DND-41 (cell line): ENCODE results near the gene HMCN2.

Experiments
- ATAC-seq: fragments of 200-7000 bp; cut with Tn5 transposase; 3 replicates; pipeline ENCODE4 v1.9.1; 2021; ENCODE audit warnings: low read depth; ENCODE audit not compliant: insufficient read depth
- DNase-seq: peaks from one replicate; pipeline ENCODE4 v3.0.0-alpha.2; 2020
- H2AFZ ChIP-seq: 2 replicates; pipeline ENCODE4 v1.6.0; 2012; ENCODE audit warnings: low read depth, low read length
- H3K27ac ChIP-seq: 2 replicates; pipeline ENCODE4 v1.5.1; 2012; ENCODE audit warnings: low read length, inconsistent platforms
- H3K27me3 ChIP-seq: fragments of 200-600 bp; sonication (generic); 2 replicates; pipeline ENCODE4 v1.6.0; 2012; ENCODE audit warnings: low read length, mild to moderate bottlenecking, inconsistent platforms; ENCODE audit not compliant: insufficient read depth, poor library complexity
- H3K36me3 ChIP-seq: 2 replicates; pipeline ENCODE4 v1.5.1; 2012; ENCODE audit warnings: low read length, inconsistent platforms; ENCODE audit not compliant: insufficient read depth
- H3K4me1 ChIP-seq: 2 replicates; pipeline ENCODE4 v1.5.1; 2012; ENCODE audit warnings: mild to moderate bottlenecking, low read length; ENCODE audit not compliant: insufficient read depth
- H3K4me2 ChIP-seq: 2 replicates; pipeline ENCODE4 v1.6.0; 2012; ENCODE audit warnings: mild to moderate bottlenecking, moderate library complexity, low read length, inconsistent platforms; ENCODE audit not compliant: insufficient read depth
- H3K4me3 ChIP-seq, 2 experiments: fragments of 200-600 bp in 1 of 2; shearing (Covaris generic) in 1 of 2; 2 replicates each; pipeline ENCODE4 v1.5.1; 2012 to 2016; ENCODE audit warnings: inconsistent platforms in 2 of 2, low read length in 2 of 2, mild to moderate bottlenecking in 2 of 2, low read depth in 1 of 2, moderate library complexity in 1 of 2
- H3K79me2 ChIP-seq: 2 replicates; pipeline ENCODE4 v1.6.0; 2012; ENCODE audit warnings: low read length, inconsistent platforms; ENCODE audit not compliant: insufficient read depth
- H3K9ac ChIP-seq: 2 replicates; pipeline ENCODE4 v1.6.0; 2012; ENCODE audit warnings: low read depth, mild to moderate bottlenecking, inconsistent platforms, low read length, moderate library complexity
- H3K9me3 ChIP-seq: 2 replicates; pipeline ENCODE4 v1.5.1; 2012; ENCODE audit warnings: low read length, moderate library complexity, mild to moderate bottlenecking, inconsistent platforms; ENCODE audit not compliant: insufficient read depth, severe bottlenecking
- H4K20me1 ChIP-seq: 2 replicates; pipeline ENCODE4 v1.6.0; 2012; ENCODE audit warnings: low read length; ENCODE audit not compliant: insufficient read depth
- CTCF ChIP-seq: IDR thresholded peaks from 2 replicates; pipeline ENCODE4 v1.5.1; 2012; ENCODE audit warnings: borderline replicate concordance, low read length, moderate library complexity, mild to moderate bottlenecking; ENCODE audit not compliant: poor library complexity, severe bottlenecking; ENCODE audit errors: extremely low read depth
- EZH2 ChIP-seq: IDR thresholded peaks from 3 replicates; pipeline ENCODE4 v1.6.1; 2012; ENCODE audit warnings: borderline replicate concordance, low read depth, mild to moderate bottlenecking, moderate library complexity, low read length, inconsistent platforms; ENCODE audit not compliant: severe bottlenecking

Gene HMCN2

DNA sequence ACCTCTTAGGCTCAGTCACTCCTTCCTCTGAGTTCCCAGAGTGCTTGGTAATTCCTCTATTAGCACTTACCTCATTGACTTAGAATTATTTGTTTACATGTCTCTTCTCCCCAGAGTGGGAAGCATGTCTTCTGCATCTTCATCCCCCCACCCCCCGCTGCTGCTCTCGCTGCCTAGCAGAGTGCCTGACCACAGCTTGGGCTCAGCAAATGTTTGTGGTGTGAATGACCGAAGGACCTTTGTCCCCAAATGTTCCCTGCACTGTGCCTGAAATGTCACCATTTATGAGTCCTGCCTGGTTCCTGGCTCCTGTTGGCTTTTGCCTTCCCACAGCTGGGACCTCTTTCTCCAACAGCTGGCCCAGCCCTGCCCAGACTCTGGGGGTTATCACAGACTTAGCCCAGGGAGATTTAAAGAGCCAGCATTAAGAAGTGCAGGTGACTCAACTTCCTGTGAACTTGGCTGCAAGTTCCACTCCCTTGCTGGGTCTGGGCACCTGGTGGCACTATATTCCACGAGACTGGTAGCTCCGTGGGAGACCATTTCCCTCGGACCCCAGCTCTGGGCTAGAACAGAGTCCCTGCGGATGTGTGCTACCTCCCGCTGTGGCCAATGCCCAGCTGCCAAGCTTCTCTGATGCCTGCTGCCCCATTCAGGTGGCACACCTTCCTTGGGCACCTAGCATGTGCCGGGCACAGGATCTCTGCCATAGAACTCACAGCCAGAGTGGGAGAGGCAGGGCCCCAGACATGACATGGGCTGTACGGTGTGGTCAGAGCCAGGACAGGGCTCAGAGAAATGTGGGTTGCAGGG is 1.8 kb upstream of the HMCN2 start:
- no peaks in the 10 kb centered on the region for H3K27me3 ChIP-seq
- H3K4me2 ChIP-seq: no peak overlapping the region
- H3K27ac ChIP-seq: no peak overlapping the region
- no peak overlapping the region for H3K9ac ChIP-seq
- no peak overlapping the region for H3K4me3 ChIP-seq
- ATAC-seq: no peak
- H3K9me3 ChIP-seq: no peaks in the 10 kb centered on the region
- no peaks in the 10 kb centered on the region for H3K4me1 ChIP-seq
- no peak overlapping the region for H2AFZ ChIP-seq
- H4K20me1 ChIP-seq: no peaks in the 10 kb centered on the region
- no peak for TF ChIP-seq EZH2
- TF ChIP-seq CTCF: no peak
- no peaks in the 10 kb centered on the region for H3K36me3 ChIP-seq
- no peaks in the 10 kb centered on the region for H3K79me2 ChIP-seq
- DNase-seq: no peak

DNA sequence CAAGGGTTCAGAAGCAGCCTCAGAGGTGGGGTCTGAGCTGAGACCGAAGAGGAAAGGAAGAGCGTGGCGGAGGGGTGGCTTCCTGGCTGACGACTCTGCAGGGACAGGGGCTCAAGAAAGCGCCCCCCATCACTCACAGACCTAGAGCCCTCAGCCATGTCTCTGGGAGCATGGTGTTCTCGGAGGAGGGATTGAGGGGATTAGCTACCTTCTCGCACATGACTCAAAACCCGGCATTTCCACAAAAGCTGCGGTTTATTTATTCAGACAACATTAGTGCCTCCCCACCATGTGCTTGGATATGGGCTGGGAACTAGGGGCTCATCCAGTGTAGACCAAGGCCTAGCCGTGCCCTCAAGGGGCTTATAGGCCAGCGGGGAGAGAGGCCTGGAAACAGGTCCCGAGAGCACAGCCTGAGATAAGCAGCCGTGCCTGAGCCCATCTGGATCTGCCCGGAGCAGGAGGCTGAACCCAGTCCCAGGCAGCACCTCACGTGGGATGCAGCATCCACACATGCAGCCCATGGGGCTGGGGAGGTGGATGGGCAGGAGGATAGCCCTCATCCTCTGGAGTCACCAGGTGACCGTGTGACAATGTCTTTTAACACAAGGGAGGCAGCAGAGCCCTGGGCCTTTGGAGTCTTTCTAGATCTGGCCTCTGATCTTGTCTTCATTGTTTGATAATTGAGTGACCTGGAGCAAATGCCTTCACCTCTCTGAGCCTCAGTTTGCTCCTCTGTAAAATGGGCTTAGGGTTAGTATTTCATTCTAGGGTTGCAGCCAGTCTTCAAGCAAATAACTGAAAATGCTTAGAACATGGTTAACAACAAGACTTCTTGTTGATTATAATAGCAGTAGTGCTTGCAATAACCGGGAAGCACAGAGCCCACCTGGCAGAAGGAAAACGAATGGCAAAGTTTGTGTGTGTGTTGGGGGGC is 878 bp upstream of the HMCN2 start:
- H2AFZ ChIP-seq: no peak overlapping the region
- H3K36me3 ChIP-seq: no peaks in the 10 kb centered on the region
- H3K9me3 ChIP-seq: no peaks in the 10 kb centered on the region

DNA sequence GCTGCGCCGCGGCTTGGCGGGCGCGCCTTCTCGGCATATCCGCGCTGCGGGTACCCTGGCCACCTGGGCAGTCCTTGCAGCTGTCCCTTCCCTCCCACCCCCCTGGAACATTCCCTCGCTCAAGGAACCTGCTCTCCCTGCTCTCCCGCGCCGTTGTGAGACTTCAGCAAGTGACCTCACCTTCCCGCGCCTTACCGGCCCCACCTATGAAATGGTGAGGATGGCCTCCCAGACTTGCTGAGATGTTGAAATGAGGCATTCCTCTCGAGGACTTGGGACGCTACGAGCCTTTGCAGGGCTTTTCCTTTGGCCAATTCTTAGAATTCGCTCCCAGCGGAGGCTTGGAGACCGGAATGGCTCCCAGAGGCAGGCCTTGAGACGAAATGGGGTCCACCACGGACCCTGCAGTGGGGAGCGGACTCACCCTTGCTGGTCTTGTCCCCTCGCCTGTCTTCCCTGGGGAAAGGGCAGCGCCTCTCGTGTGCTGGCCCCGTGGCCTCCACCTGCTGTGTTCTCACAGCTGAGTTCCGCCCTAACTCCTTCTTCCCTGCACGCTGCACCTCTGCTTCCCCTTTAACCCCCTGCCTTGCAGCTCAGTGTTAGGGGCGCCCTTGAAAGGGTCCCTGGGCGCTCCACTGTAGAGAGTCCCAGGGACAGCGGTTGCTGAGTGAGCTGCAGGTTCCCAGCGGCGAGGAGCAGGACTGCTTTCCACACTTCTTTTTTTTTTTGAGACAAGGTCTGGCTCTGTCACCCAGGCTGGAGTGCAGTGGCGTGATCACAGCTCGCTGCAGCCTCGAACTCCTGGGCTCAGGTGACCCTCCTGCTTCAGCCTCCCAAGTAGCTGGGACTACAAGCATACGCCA is 907 bp downstream of the HMCN2 start:
- Histone ChIP-seq H2AFZ (no peak overlapping the region), H3K27ac (no peak overlapping the region), H3K4me1 (no peaks in the 10 kb centered on the region), H3K36me3 (no peaks in the 10 kb centered on the region), H3K9me3 (no peaks in the 10 kb centered on the region), H3K27me3 (no peaks in the 10 kb centered on the region), H3K79me2 (no peaks in the 10 kb centered on the region), H3K4me3 (no peak overlapping the region), H4K20me1 (no peaks in the 10 kb centered on the region), H3K9ac (no peak overlapping the region), H3K4me2 (no peak overlapping the region)
- DNase-seq (no peak), ATAC-seq (no peak)
- no peak for TF ChIP-seq CTCF
- TF ChIP-seq EZH2: no peak

More for the DNA sequence above, 878 bp upstream of the HMCN2 start:
- Histone ChIP-seq H3K27ac (no peak overlapping the region), H3K4me3 (no peak overlapping the region), H4K20me1 (no peaks in the 10 kb centered on the region), H3K4me2 (no peak overlapping the region), H3K27me3 (no peaks in the 10 kb centered on the region), H3K79me2 (no peaks in the 10 kb centered on the region), H3K9ac (no peak overlapping the region), H3K4me1 (no peaks in the 10 kb centered on the region)
- ATAC-seq: no peak
- DNase-seq: no peak
- TF ChIP-seq CTCF (no peak), EZH2 (no peak)
